Measurements from ENCODE around the gene AATK. TPM values are rescaled to one million over a fixed set of nuclear protein-coding genes. Genes with fewer than 3 reads are reported as not detected.
A peak's percentile ranks its signal among the peaks of the same experiment; 100 is the strongest.

The AATK gene
- total and polyA plus RNA-seq, 2 of the 13 experiments (the other 11 are each of a cell fraction or from before 2014, with no cell fraction given): 2.9 to 8.4 TPM

DNA sequence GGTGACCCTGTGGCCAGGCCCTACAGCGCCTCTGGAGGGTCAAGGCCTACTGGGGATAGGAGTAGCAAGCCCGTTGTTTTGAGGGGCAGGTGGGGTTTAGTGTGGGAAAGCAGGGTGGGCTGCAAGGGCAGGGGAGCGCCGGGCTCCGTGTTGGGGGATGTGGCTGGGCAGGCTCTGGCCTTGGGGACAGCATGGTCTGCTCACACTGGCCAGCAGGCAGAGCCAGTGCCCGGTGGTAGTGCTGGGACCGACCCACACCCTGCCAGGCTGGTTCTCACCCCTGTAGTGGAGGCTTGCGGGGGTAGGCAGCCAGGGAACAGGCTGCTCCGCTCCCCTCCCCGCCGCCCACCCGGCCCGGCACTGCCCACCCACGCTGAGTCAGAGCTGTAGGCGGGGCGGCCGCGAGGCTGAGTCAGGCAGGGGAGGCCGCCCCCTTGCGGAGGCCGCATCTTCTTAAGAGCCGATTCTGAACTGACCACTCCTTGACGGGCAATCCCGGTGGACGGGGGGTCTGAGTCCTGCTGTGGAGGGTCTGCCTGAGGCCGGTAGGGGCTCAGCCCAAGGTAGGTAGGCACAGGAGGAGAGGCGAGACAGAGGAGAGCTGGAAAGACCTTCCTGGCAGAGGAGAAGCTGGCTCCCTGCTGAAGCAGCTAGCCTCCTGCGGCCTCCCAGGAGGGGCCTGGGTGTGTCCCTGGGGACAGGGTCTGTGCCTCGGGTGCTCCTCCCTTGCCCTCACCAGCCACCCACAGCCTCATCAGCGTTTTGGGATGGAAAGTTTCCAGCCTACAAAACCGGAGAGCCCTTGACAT is 68.7 kb downstream of the AATK start (continued):
- TF ChIP-seq, protein P1, sequence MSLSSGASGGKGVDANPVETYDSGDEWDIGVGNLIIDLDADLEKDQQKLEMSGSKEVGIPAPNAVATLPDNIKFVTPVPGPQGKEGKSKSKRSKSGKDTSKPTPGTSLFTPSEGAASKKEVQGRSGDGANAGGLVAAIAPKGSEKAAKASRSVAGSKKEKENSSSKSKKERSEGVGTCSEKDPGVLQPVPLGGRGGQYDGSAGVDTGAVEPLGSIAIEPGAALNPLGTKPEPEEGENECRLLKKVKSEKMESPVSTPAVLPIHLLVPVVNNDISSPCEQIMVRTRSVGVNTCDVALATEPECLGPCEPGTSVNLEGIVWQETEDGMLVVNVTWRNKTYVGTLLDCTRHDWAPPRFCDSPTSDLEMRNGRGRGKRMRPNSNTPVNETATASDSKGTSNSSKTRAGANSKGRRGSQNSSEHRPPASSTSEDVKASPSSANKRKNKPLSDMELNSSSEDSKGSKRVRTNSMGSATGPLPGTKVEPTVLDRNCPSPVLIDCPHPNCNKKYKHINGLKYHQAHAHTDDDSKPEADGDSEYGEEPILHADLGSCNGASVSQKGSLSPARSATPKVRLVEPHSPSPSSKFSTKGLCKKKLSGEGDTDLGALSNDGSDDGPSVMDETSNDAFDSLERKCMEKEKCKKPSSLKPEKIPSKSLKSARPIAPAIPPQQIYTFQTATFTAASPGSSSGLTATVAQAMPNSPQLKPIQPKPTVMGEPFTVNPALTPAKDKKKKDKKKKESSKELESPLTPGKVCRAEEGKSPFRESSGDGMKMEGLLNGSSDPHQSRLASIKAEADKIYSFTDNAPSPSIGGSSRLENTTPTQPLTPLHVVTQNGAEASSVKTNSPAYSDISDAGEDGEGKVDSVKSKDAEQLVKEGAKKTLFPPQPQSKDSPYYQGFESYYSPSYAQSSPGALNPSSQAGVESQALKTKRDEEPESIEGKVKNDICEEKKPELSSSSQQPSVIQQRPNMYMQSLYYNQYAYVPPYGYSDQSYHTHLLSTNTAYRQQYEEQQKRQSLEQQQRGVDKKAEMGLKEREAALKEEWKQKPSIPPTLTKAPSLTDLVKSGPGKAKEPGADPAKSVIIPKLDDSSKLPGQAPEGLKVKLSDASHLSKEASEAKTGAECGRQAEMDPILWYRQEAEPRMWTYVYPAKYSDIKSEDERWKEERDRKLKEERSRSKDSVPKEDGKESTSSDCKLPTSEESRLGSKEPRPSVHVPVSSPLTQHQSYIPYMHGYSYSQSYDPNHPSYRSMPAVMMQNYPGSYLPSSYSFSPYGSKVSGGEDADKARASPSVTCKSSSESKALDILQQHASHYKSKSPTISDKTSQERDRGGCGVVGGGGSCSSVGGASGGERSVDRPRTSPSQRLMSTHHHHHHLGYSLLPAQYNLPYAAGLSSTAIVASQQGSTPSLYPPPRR (CRISPR knock-in tag; IDR thresholded peaks at IDR 0.05; ENCODE audit: borderline replicate concordance): no peak
- TF ChIP-seq ZNF562 (CRISPR knock-in tag; IDR thresholded peaks at IDR 0.05; ENCODE audit: borderline replicate concordance): no peak
- no peak for TF ChIP-seq ELF1 (CRISPR knock-in tag; IDR thresholded peaks at IDR 0.05)
- TF ChIP-seq ZNF652 (CRISPR knock-in tag; IDR thresholded peaks at IDR 0.05; ENCODE audit: borderline replicate concordance, low read depth): no peak
- TF ChIP-seq ZNF615 (CRISPR knock-in tag; IDR thresholded peaks at IDR 0.05; ENCODE audit: borderline replicate concordance): no peak
- no peak for TF ChIP-seq DR1 (CRISPR knock-in tag; IDR thresholded peaks at IDR 0.05)
- no peak; the same call in 1 of the 2 replicates for TF ChIP-seq NR2F6 (IDR thresholded peaks at IDR 0.05)
- TF ChIP-seq NR2F6 (CRISPR knock-in tag; IDR thresholded peaks at IDR 0.05): no peak; the same call in 1 of the 2 replicates
- TF ChIP-seq RBM22 (optimal IDR thresholded peaks at IDR 0.05; ENCODE audit: low read length): peak; percentile 60
- 0 out of 2 replicates have a peak, but pooled peaks have one; percentile 25 for TF ChIP-seq SRY (CRISPR knock-in tag; IDR thresholded peaks at IDR 0.05)
- no peak for TF ChIP-seq ZNF773 (CRISPR knock-in tag; IDR thresholded peaks at IDR 0.05; ENCODE audit: borderline replicate concordance)
- TF ChIP-seq, protein P2, sequence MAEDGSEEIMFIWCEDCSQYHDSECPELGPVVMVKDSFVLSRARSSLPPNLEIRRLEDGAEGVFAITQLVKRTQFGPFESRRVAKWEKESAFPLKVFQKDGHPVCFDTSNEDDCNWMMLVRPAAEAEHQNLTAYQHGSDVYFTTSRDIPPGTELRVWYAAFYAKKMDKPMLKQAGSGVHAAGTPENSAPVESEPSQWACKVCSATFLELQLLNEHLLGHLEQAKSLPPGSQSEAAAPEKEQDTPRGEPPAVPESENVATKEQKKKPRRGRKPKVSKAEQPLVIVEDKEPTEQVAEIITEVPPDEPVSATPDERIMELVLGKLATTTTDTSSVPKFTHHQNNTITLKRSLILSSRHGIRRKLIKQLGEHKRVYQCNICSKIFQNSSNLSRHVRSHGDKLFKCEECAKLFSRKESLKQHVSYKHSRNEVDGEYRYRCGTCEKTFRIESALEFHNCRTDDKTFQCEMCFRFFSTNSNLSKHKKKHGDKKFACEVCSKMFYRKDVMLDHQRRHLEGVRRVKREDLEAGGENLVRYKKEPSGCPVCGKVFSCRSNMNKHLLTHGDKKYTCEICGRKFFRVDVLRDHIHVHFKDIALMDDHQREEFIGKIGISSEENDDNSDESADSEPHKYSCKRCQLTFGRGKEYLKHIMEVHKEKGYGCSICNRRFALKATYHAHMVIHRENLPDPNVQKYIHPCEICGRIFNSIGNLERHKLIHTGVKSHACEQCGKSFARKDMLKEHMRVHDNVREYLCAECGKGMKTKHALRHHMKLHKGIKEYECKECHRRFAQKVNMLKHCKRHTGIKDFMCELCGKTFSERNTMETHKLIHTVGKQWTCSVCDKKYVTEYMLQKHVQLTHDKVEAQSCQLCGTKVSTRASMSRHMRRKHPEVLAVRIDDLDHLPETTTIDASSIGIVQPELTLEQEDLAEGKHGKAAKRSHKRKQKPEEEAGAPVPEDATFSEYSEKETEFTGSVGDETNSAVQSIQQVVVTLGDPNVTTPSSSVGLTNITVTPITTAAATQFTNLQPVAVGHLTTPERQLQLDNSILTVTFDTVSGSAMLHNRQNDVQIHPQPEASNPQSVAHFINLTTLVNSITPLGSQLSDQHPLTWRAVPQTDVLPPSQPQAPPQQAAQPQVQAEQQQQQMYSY (CRISPR knock-in tag; IDR thresholded peaks at IDR 0.05): no peak
- no peak for TF ChIP-seq ZNF841 (CRISPR knock-in tag; IDR thresholded peaks at IDR 0.05; ENCODE audit: borderline replicate concordance)
- peak; percentile 27; the same call in 1 of the 2 replicates for TF ChIP-seq KAT7 (CRISPR knock-in tag; IDR thresholded peaks at IDR 0.05; ENCODE audit: borderline replicate concordance)
- TF ChIP-seq ZBTB7B (CRISPR knock-in tag; IDR thresholded peaks at IDR 0.05): peak; percentile 96
- TF ChIP-seq ZFP62 (CRISPR knock-in tag; IDR thresholded peaks at IDR 0.05): no peak
- TF ChIP-seq SIN3A (IDR thresholded peaks at IDR 0.05; ENCODE audit: borderline replicate concordance, low read depth, low read length): no peak
- TF ChIP-seq ETV5 (CRISPR knock-in tag; IDR thresholded peaks at IDR 0.05; ENCODE audit: borderline replicate concordance): peak; percentile 33; the same call in 1 of the 2 replicates
- TF ChIP-seq KLF6 (CRISPR knock-in tag; IDR thresholded peaks at IDR 0.05): peak; percentile 65; the same call in 1 of the 2 replicates

Measured in HepG2 (cell line).